Caco-2 (cell line): ENCODE measurements around the gene ZNRF2. TPM values are rescaled to one million over a fixed set of nuclear protein-coding genes. Genes with fewer than 3 reads are reported as not detected.
"Not testable (repeated sequence)": the region's sequence is repeated elsewhere in the genome, so short reads cannot be mapped to it uniquely, and the experiment has no call there.

Source experiments
- BruUV-seq: library from RNA; stranded (reverse); fragments of 400-500 nt; replicated peaks from 2 replicates; lab custom pipeline; 2021; lab: Mats Ljungman, UMichigan
- CTCF ChIA-PET: fragments of 300-600 bp; sonication (Branson Sonifier 250); formaldehyde crosslinking; loops from one replicate; lab custom pipeline; 2022; ENCODE audit warnings: antibody characterized with exemption; lab: Charles Lee
- POLR2A ChIA-PET: fragments of 300-600 bp; sonication (Branson Sonifier 250); formaldehyde crosslinking; loops from one replicate; lab custom pipeline; 2022; ENCODE audit warnings: antibody characterized with exemption; lab: Charles Lee
- DNase-seq, 2 experiments: peaks; one replicate each; pipeline versions ENCODE4 v3.0.0 to v3.0.0-alpha.2; 2020 to 2022
- H3K27me3 ChIP-seq: replicated peaks from 2 replicates; pipeline ENCODE4 v1.6.0; 2011; ENCODE audit warnings: low read length; ENCODE audit not compliant: control insufficient read depth, insufficient read depth
- H3K36me3 ChIP-seq: 2 replicates; pipeline ENCODE4 v1.5.1; 2011; ENCODE audit warnings: low read length; ENCODE audit not compliant: control insufficient read depth, insufficient read depth
- H3K4me1 ChIP-seq: fragments of 250-450 bp; sonication (Bioruptor Pico); 2 replicates; pipeline ENCODE4 v1.5.1; 2020; ENCODE audit warnings: mild to moderate bottlenecking
- H3K4me3 ChIP-seq: 2 replicates; pipeline ENCODE4 v1.5.1; 2011; ENCODE audit warnings: low read depth, mild to moderate bottlenecking, control low read depth, low read length
- H3K9me3 ChIP-seq: fragments of 250-450 bp; sonication (Bioruptor Pico); 2 replicates; pipeline ENCODE4 v1.5.1; 2020; ENCODE audit warnings: mild to moderate bottlenecking, moderate library complexity
- H3K27ac Mint-ChIP-seq: one replicate; pipeline ENCODE4 v1.8.0; 2022; ENCODE audit warnings: mixed read lengths; ENCODE audit not compliant: unreplicated experiment
- H3K27me3 Mint-ChIP-seq: one replicate; pipeline ENCODE4 v1.8.0; 2022; ENCODE audit warnings: mixed read lengths; ENCODE audit not compliant: insufficient read depth, unreplicated experiment
- H3K36me3 Mint-ChIP-seq: one replicate; pipeline ENCODE4 v1.8.0; 2022; ENCODE audit warnings: mild to moderate bottlenecking, mixed read lengths; ENCODE audit not compliant: insufficient read depth, unreplicated experiment
- H3K4me1 Mint-ChIP-seq: one replicate; pipeline ENCODE4 v1.8.0; 2022; ENCODE audit warnings: low read depth, mixed read lengths; ENCODE audit not compliant: unreplicated experiment
- H3K4me3 Mint-ChIP-seq: one replicate; pipeline ENCODE4 v1.8.0; 2022; ENCODE audit warnings: mild to moderate bottlenecking, moderate library complexity, mixed read lengths; ENCODE audit not compliant: unreplicated experiment
- H3K9me3 Mint-ChIP-seq: one replicate; pipeline ENCODE4 v1.8.0; 2022; ENCODE audit warnings: mixed read lengths; ENCODE audit not compliant: unreplicated experiment
- intact Hi-C: fragments of 100-400 bp; cut with micrococcal nuclease; formaldehyde crosslinking; loops from one replicate; pipeline ENCODE4 v1.10.0; 2022; ENCODE audit not compliant: unreplicated experiment
- total RNA-seq: library from RNA; stranded (reverse); gene quantifications from 2 replicates; pipeline ENCODE4 v1.2.3, GENCODE V29; 2022

The ZNRF2 gene
- total RNA-seq, 1 experiment from 2014 or later: 9.0 TPM

DNA sequence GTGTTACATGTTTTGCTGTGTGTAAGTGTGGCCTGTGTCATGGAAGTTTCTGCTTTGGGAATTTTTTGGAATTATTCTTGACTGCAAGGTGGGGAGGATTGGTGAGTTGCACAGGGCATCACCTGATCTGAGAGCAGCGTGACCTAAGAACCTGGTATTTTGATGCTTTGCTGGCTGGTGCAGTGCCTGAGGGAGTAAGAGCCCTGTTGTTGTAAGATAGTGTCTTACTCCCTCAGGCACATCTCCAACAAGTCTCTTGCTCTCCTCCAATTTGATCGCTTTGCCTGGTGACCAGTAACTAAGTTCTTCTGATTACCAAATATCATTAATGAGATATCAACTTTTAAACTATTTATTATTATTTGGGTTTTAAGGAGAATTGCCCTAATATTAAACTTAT, 5.2 kb downstream of the ZNRF2 start:
- intact Hi-C loops: loop anchor here (10.0 kb wide), 2 partner anchors 185 to 605 kb away; partner anchors contain the start of gene NOD1
- BruUV-seq: not testable (repeated sequence)

DNA sequence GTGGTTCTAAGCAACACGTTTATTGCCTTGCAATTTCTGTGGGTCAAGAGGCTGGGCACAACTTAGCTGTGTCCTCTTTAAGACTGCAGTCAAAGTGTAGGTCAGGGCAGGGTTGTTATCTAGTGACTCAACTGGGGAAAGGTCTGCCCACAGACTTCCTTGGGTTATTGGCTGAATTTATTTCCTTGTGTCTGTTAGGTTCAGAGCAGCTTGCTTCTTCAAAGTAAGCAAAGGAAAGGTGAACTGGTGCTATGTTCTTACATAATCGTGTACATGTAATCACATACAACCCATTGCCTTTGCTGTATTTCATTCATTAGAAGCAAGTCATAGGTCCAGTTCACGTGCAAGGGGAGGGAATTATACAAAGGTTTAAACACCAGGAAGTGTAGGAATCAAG, 5.9 kb downstream of the ZNRF2 start:
- DNase-seq, H3K36me3 ChIP-seq, BruUV-seq, H3K4me3 ChIP-seq, H3K27me3 Mint-ChIP-seq, CTCF ChIA-PET, H3K27ac Mint-ChIP-seq, H3K27me3 ChIP-seq, H3K4me3 Mint-ChIP-seq, POLR2A ChIA-PET, intact Hi-C loops, H3K36me3 Mint-ChIP-seq, H3K9me3 Mint-ChIP-seq, H3K9me3 ChIP-seq: not testable (repeated sequence)
- H3K4me1 ChIP-seq: peaks cover 18% of the 10 kb centered on the region
- peaks cover 28% of the 10 kb centered on the region for H3K4me1 Mint-ChIP-seq

More for the DNA sequence above, 5.2 kb downstream of the ZNRF2 start:
- H3K27me3 Mint-ChIP-seq, H3K9me3 ChIP-seq, H3K36me3 Mint-ChIP-seq, H3K27ac Mint-ChIP-seq, POLR2A ChIA-PET, H3K36me3 ChIP-seq, CTCF ChIA-PET, H3K4me3 Mint-ChIP-seq, H3K9me3 Mint-ChIP-seq, DNase-seq, H3K4me3 ChIP-seq, H3K27me3 ChIP-seq: not testable (repeated sequence)
- peaks cover 28% of the 10 kb centered on the region for H3K4me1 Mint-ChIP-seq
- peaks cover 18% of the 10 kb centered on the region for H3K4me1 ChIP-seq

DNA sequence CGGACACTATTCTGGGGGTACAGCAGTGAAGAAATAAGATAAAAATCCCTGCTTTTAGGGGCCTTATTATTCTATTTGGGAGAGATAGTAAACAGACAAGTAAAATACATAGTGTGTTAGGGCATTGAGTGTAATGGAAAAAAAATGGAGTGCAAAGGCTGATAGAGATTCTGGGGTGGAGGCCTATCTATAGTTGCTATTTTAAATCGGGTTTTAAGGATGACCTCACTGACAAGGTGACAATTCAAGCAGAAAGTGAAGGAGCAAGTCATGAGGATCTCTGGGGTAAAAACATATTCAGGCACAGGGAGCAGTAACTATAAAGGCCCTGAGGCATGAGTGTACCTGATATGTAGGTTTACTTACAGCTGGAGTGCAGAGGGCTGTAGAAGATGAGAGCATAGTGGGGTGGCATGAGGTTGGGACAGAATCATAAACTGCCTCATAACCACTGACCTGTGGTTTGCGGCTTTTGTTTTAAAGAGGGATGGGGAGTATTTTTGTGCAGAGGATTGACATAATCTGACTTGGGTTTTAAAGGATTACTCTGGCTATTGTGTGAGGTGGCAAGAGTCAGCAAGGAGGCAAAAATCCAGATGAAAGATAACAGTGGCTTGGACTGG, 8.1 kb downstream of the ZNRF2 start:
- H3K4me3 ChIP-seq, POLR2A ChIA-PET, BruUV-seq, H3K27me3 ChIP-seq, H3K36me3 ChIP-seq, H3K27me3 Mint-ChIP-seq, H3K36me3 Mint-ChIP-seq, H3K9me3 ChIP-seq, DNase-seq, H3K4me3 Mint-ChIP-seq, H3K27ac Mint-ChIP-seq, CTCF ChIA-PET, intact Hi-C loops, H3K9me3 Mint-ChIP-seq, H3K4me1 ChIP-seq: not testable (repeated sequence)
- peaks cover 19% of the 10 kb centered on the region for H3K4me1 Mint-ChIP-seq

DNA sequence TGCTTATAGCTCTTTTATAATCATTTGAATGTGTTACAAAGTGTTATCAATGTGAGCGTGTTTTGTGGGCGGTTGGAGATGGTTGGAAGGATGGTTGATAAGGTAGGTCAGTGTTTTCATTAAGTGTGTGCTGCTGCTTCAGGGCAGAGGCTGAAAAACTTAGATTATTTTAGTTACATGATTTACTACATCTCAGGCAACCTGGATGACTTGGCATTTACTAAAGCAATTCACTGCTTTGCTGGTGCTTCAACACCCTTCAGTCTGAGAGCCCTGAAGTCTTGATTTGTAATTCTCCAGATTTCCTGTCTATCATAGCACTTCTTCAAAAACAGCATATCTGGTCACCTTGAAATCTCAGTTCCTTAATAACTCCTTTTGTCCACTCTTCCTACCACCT, 11.9 kb downstream of the ZNRF2 start:
- H3K27me3 ChIP-seq, POLR2A ChIA-PET, DNase-seq, intact Hi-C loops, H3K27ac Mint-ChIP-seq, H3K4me1 ChIP-seq, H3K9me3 ChIP-seq, H3K36me3 ChIP-seq, H3K9me3 Mint-ChIP-seq, H3K4me1 Mint-ChIP-seq, CTCF ChIA-PET, H3K4me3 ChIP-seq, H3K36me3 Mint-ChIP-seq, H3K27me3 Mint-ChIP-seq, H3K4me3 Mint-ChIP-seq, BruUV-seq: not testable (repeated sequence)

DNA sequence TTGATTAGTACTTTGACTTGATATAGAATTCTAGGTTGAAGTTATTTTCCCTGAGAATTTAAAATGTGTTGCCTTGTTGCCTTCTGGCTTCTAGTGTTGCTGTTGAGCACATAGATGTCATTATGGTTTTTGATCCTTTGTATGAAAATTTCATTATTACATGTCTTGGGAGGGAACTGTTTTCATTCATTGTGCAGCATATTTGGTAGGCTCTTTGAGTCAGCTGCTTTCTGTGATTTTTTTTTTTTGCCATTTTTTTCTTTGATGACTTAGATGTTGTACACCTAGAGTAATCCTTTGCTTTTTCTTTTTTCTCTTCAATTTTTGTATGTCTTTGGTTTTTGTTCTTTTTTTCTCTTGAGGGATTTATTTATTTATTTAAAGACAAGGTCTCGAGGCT, 13.1 kb downstream of the ZNRF2 start:
- POLR2A ChIA-PET, H3K27me3 Mint-ChIP-seq, CTCF ChIA-PET, H3K4me1 ChIP-seq, H3K27me3 ChIP-seq, intact Hi-C loops, H3K36me3 ChIP-seq, DNase-seq, BruUV-seq, H3K4me3 Mint-ChIP-seq, H3K9me3 Mint-ChIP-seq, H3K4me3 ChIP-seq, H3K36me3 Mint-ChIP-seq, H3K9me3 ChIP-seq, H3K27ac Mint-ChIP-seq, H3K4me1 Mint-ChIP-seq: not testable (repeated sequence)

DNA sequence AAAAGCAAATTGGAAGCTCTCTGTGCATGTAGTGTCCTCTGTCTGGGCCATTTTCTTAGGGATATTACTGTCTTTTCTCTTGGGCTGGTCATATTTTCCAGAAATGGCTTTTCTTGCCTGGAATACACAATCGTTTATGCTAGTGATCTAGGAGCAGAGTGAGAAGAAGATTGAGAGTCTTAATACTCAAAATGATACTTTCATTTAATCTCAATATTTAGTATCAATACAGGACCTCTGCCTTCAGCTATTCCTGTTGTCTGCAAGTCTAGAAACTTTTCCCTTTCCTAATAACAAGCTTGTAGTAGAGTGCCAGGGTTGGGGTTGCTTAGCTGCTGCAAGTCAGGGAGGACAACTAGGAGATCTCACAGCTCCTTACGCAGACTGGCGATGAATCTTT, 14.0 kb downstream of the ZNRF2 start:
- H3K9me3 Mint-ChIP-seq, CTCF ChIA-PET: not testable (repeated sequence)

More for the DNA sequence above, 14.0 kb downstream of the ZNRF2 start:
- DNase-seq, H3K36me3 ChIP-seq, intact Hi-C loops, POLR2A ChIA-PET, H3K4me1 Mint-ChIP-seq, BruUV-seq, H3K4me3 Mint-ChIP-seq, H3K27me3 Mint-ChIP-seq, H3K36me3 Mint-ChIP-seq, H3K27me3 ChIP-seq, H3K9me3 ChIP-seq, H3K27ac Mint-ChIP-seq, H3K4me1 ChIP-seq, H3K4me3 ChIP-seq: not testable (repeated sequence)
